Stomach (tissue), 9 donors: ENCODE results near the gene NHERF1. TPM values are rescaled to one million over a fixed set of nuclear protein-coding genes. Genes with fewer than 3 reads are reported as not detected.

ENCODE experiments used
- DNase-seq, 2 donors: peaks; one replicate each; pipeline versions ENCODE4 v3.0.0 to v3.0.0-alpha.2; 2013 to 2019
- H3K27ac ChIP-seq, 5 donors: fragments of 200-600 bp in 4 of 5; sonication (generic) in 4 of 5; one replicate each; pipeline ENCODE4 v1.5.1; 2013 to 2019; ENCODE audit warnings: mild to moderate bottlenecking in 1 of 5, moderate library complexity in 1 of 5
- H3K27me3 ChIP-seq, 3 donors: fragments of 200-600 bp; sonication (generic); one replicate each; pipeline ENCODE4 v1.5.1; 2017 to 2019; ENCODE audit warnings: mixed run types in 1 of 3
- H3K36me3 ChIP-seq, 4 donors: fragments of 200-600 bp; sonication (generic); 1 replicate in 3 of 4; 2 replicates in 1 of 4; pipeline ENCODE4 v1.5.1; 2016 to 2019
- H3K4me1 ChIP-seq, 4 donors: fragments of 200-600 bp; sonication (generic); one replicate each; pipeline ENCODE4 v1.5.1; 2016 to 2019
- H3K4me3 ChIP-seq, 4 donors: fragments of 200-600 bp; sonication (generic) in 3 of 4; one replicate each; pipeline ENCODE4 v1.5.1; 2016 to 2019; ENCODE audit warnings: mild to moderate bottlenecking in 1 of 4
- H3K9me3 ChIP-seq, 4 donors: fragments of 200-600 bp; sonication (generic); one replicate each; pipeline ENCODE4 v1.5.1; 2016 to 2019
- EP300 ChIP-seq: sonication (generic); formaldehyde crosslinking; IDR thresholded peaks from one replicate; pipeline ENCODE4 v1.6.1; 2017; ENCODE audit warnings: antibody characterized with exemption
- POLR2A ChIP-seq, 4 donors: fragments of 450-650 bp; IDR thresholded peaks; one replicate each; pipeline ENCODE4 v1.6.1; 2016; ENCODE audit warnings: antibody characterized with exemption in 4 of 4, control low read depth in 2 of 4, mild to moderate bottlenecking in 1 of 4, moderate library complexity in 1 of 4
- POLR2AphosphoS5 ChIP-seq, 3 donors: sonication (generic); formaldehyde crosslinking; IDR thresholded peaks; one replicate each; pipeline ENCODE4 v1.6.1; 2016; ENCODE audit warnings: antibody characterized with exemption in 3 of 3
- WGBS, 5 donors: extraction: QIAGEN DNeasy Blood & Tissue Kit in 3 of 5; methylation state at CpG; one replicate each; pipeline versions ENCODE4 v1.1.5 to v1.1.7; 2013 to 2018; 5-methylcytosine and 5-hydroxymethylcytosine counted together
- intact Hi-C: fragments of 100-400 bp; cut with DNase I; formaldehyde crosslinking; loops from one replicate; pipeline ENCODE4 v1.15.1; 2023; ENCODE audit warnings: low total_unique reads
- polyA plus RNA-seq, 3 donors: library from polyadenylated mRNA; stranded (reverse); fragments of 200-250 nt; gene quantifications; one replicate each; pipeline ENCODE4 v1.2.3, GENCODE V29; 2013
- total RNA-seq, 5 donors: library from RNA; depleted of rRNA; stranded (reverse); fragments of >200 nt; gene quantifications; one replicate each; pipeline versions ENCODE4 v1.1.0 to v1.2.3, GENCODE V29; 2014 to 2016
- TF ChIP-seq, protein P1 (sequence below), 7 experiments: fragments of 450-650 bp in 4 of 7; fragments of 200-600 bp in 3 of 7; sonication (generic) in 3 of 7; IDR thresholded peaks; one replicate each; pipeline ENCODE4 v1.5.1; 2016 to 2019; ENCODE audit warnings: antibody characterized with exemption in 7 of 7, control low read depth in 2 of 7, mild to moderate bottlenecking in 1 of 7
- donor health status: healthy with polysubstance abuse.
- donor health status: Bipolar disorder and iron deficiency.
- donor health status: healthy.

NHERF1 gene
- total and polyA plus RNA-seq, 8 donors, result 14.9 to 152 (median 82.4) TPM

GRCh38 chr17:74744349-74744713 is 4.1 kb upstream of the NHERF1 start:
- peak overlapping the region in 4 of 5 donors; percentile 74 to 82 (median 79) for H3K27ac ChIP-seq
- peaks cover 17 to 85% (median 57%) of the 10 kb centered on the region in 4 donors for H3K4me1 ChIP-seq
- H3K36me3 ChIP-seq, result no peaks in the 10 kb centered on the region
- no peaks in the 10 kb centered on the region for H3K9me3 ChIP-seq
- H3K27me3 ChIP-seq, result peaks cover 0 to 28% (median 8%) of the 10 kb centered on the region in 3 donors
- WGBS, 5 donors, result 20 to 53% (median 48%) methylated on average over 1 to 2 of the region's 2 CpGs
- intact Hi-C loops, result loop anchor here (5.0 kb wide), 1 partner anchor 118 kb away; no protein-coding TSS in a partner anchor
- no peak overlapping the region for H3K4me3 ChIP-seq
- no peak for DNase-seq
- TF ChIP-seq POLR2AphosphoS5 (IDR thresholded peaks at IDR 0.05), result no peak

- H3K4me1 ChIP-seq, result peaks cover 17 to 85% (median 62%) of the 10 kb centered on the region in 4 donors
- DNase-seq, result peak; percentile 89 to 96
- no peaks in the 10 kb centered on the region for H3K9me3 ChIP-seq
- TF ChIP-seq POLR2A (IDR thresholded peaks at IDR 0.05) (no peak), EP300 (no peak), POLR2AphosphoS5 (IDR thresholded peaks at IDR 0.05) (peak in 2 of 3 donors; percentile 56 to 88)
- TF ChIP-seq, protein P1, sequence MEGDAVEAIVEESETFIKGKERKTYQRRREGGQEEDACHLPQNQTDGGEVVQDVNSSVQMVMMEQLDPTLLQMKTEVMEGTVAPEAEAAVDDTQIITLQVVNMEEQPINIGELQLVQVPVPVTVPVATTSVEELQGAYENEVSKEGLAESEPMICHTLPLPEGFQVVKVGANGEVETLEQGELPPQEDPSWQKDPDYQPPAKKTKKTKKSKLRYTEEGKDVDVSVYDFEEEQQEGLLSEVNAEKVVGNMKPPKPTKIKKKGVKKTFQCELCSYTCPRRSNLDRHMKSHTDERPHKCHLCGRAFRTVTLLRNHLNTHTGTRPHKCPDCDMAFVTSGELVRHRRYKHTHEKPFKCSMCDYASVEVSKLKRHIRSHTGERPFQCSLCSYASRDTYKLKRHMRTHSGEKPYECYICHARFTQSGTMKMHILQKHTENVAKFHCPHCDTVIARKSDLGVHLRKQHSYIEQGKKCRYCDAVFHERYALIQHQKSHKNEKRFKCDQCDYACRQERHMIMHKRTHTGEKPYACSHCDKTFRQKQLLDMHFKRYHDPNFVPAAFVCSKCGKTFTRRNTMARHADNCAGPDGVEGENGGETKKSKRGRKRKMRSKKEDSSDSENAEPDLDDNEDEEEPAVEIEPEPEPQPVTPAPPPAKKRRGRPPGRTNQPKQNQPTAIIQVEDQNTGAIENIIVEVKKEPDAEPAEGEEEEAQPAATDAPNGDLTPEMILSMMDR (IDR thresholded peaks at IDR 0.05), result peak in 6 of 7 experiments; percentile 97 to 100 (median 100)
- H3K36me3 ChIP-seq, result no peaks in the 10 kb centered on the region
- peaks cover 0 to 22% (median 3%) of the 10 kb centered on the region in 3 donors for H3K27me3 ChIP-seq
- intact Hi-C loops, result loop anchor here (5.0 kb wide), 1 partner anchor 117 kb away; no protein-coding TSS in a partner anchor
- H3K4me3 ChIP-seq, result peak overlapping the region; percentile 24 to 29 (median 28)
- WGBS, 5 donors, result 20 to 55% (median 27%) methylated on average over 10 to 24 of the region's 24 CpGs
- peak overlapping the region; percentile 11 to 82 (median 79) for H3K27ac ChIP-seq
Measured at GRCh38 chr17:74744714-74745547, 3.5 kb upstream of the NHERF1 start.

DNA sequence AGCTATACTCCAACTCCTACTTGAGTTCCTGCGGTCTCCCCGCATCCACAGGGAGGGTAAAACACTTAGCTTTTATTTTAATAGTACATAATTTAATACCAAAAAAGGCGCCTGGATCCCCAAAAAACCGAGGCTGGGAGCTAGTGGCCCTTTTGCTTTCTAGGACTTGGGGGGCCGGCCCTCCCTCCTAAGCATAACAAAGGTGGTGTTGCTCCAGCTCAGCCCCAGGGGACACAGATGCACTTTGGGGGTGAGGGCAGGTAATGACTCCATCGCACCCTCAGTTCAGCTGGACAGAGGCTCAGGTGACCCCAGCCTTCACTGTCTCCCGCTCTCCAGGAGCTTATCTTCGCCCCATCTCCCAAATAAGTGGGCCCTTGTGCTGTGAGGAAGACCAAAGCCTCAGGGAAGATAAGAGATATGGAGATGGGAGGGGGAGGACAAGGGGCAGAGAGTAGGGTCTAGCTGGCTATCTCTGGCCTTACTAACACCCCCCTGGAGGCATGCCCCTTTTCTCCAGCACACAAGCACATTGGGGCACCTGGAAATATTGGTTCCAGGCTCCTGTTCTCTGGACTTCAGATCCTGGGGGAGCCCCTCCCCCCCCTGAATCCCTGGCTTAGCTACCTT is 2.8 kb upstream of the NHERF1 start:
- H3K36me3 ChIP-seq, result no peaks in the 10 kb centered on the region
- H3K27me3 ChIP-seq, result peaks cover 0 to 16% (median 0%) of the 10 kb centered on the region in 3 donors
- H3K9me3 ChIP-seq, result no peaks in the 10 kb centered on the region
- no peak for TF ChIP-seq POLR2AphosphoS5 (IDR thresholded peaks at IDR 0.05)
- TF ChIP-seq, protein P1 (IDR thresholded peaks at IDR 0.05), result no peak
- no peak for TF ChIP-seq POLR2A (IDR thresholded peaks at IDR 0.05)
- no peak for TF ChIP-seq EP300
- DNase-seq, result peak in 1 of 2 donors; percentile 9
- peak overlapping the region in 4 of 5 donors; percentile 11 to 91 (median 80) for H3K27ac ChIP-seq
- intact Hi-C loops, result no loop called here
- peaks cover 23 to 85% (median 69%) of the 10 kb centered on the region in 4 donors for H3K4me1 ChIP-seq
- H3K4me3 ChIP-seq, result no peak overlapping the region
- 80 to 93% (median 93%) methylated on average over 8 of the region's 8 CpGs for WGBS, 5 donors

- intact Hi-C loops, result no loop called here
Measured at GRCh38 chr17:74746376-74746775, 2.1 kb upstream of the NHERF1 start.

More at GRCh38 chr17:74746376-74746775, 2.1 kb upstream of the NHERF1 start:
- DNase-seq, result peak in 1 of 2 donors; percentile 14
- 65 to 81% (median 67%) methylated on average over 5 of the region's 5 CpGs for WGBS, 5 donors
- Histone ChIP-seq H3K27ac (peak overlapping the region in 3 of 5 donors; percentile 91 to 94 (median 92)), H3K9me3 (no peaks in the 10 kb centered on the region), H3K4me3 (no peak overlapping the region), H3K36me3 (no peaks in the 10 kb centered on the region), H3K27me3 (peaks cover 0 to 9% (median 0%) of the 10 kb centered on the region in 3 donors), H3K4me1 (peaks cover 30 to 85% (median 76%) of the 10 kb centered on the region in 4 donors)
- TF ChIP-seq, protein P1 (IDR thresholded peaks at IDR 0.05), result no peak
- TF ChIP-seq EP300 (no peak), POLR2AphosphoS5 (IDR thresholded peaks at IDR 0.05) (no peak), POLR2A (IDR thresholded peaks at IDR 0.05) (no peak)
